ENCODE data around the gene NR4A1. TPM values are rescaled to one million over a fixed set of nuclear protein-coding genes. Genes with fewer than 3 reads are reported as not detected.

NR4A1 gene
- polyA plus RNA-seq, 1 experiment, result 4.4 TPM

DNA sequence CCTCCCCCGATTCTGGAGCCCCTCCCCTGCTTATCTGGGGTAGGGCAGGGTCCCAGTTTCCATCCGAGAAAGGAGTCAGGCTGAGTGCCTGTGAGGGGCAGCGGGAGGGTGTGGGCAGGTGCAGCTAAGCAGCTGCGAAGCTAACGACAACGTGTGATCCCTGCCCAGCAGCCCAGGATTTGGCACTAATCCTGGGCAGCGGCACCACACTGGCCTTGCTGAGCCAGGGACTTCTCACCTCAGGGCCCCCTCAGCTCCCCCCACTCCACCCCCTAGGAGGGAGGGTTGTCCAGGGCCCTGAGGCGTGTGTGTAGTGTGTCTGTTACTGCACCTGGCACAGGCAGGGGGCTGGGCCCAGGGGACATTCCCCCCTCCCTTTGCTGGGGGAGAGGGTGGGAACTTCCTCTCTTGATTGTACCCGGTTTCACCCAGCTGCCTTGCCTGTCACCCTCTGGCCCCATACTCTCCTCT, 30.1 kb downstream of the NR4A1 start:
- Histone ChIP-seq H3K9me3 (ENCODE audit: control insufficient read depth, insufficient read depth, low read length) (no peaks in the 10 kb centered on the region; the same call in 1 of the 2 replicates), H3K27me3 (ENCODE audit: control insufficient read depth, insufficient read depth, low read length) (no peaks in the 10 kb centered on the region), H3K4me3 (ENCODE audit: low read depth, low read length) (peak overlapping the region; percentile 35), H3K27ac (ENCODE audit: low read depth, low read length) (peak overlapping the region; percentile 85)
- ChIA-PET POLR2A (interaction anchor here (0.6 to 3.6 kb wide), 9 partner anchors 10 to 212 kb away, joined by 3 to 32 read pairs (median 6); partner anchors contain the start of genes ATG101 and NR4A1), CTCF (interaction anchor here (0.6 to 31.7 kb wide), 4 partner anchors 10 to 482 kb away, joined by 3 to 624 read pairs (median 14); partner anchors contain the start of gene ATG101)
- TF ChIP-seq CTCF (IDR thresholded peaks at IDR 0.05; ENCODE audit: low read depth, low read length), result no peak
- no peak for DNase-seq (ENCODE audit: low read depth, low spot score)

DNA sequence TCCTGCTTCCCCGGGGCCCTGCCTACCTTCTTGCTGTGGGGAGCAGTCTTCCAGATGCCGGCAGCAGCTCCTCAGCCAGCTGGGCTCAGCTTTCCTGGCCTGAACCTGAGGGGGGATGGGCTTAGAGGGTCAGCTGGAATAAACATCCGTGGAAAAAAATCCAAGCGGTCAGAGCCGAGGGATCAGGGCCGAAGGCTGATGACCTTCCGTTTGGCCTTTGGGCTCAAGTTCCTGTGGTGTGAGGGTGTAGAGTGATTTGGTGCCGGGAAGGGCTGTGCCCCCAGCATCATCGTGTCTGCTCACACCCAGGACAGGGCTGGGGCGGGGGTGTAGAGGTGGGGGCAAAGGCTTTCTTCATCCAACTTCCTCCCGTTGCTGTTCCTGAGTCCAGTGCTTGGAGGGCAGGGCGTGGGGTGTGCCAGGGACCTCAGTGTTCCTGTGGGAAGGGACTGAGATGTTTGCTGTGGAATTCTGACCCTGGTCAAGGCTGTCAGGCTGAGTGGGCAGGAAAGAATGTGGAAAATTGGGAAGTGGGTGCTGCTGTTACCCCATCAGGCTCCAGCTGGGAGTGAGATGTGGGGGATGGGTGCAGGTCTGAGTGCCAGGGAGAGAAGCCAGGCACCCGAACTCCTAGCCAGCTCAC, 30.9 kb downstream of the NR4A1 start:
- Histone ChIP-seq H3K4me3 (ENCODE audit: low read depth, low read length) (peak overlapping the region; percentile 35), H3K27ac (ENCODE audit: low read depth, low read length) (peak overlapping the region; percentile 85), H3K27me3 (ENCODE audit: control insufficient read depth, insufficient read depth, low read length) (no peaks in the 10 kb centered on the region), H3K9me3 (ENCODE audit: control insufficient read depth, insufficient read depth, low read length) (no peaks in the 10 kb centered on the region; the same call in 1 of the 2 replicates)
- ChIA-PET CTCF (interaction anchor here (0.7 to 31.7 kb wide), 10 partner anchors 8 to 120 kb away, joined by 3 to 624 read pairs (median 6); partner anchors contain the start of gene ATG101), POLR2A (interaction anchor here (0.6 to 3.6 kb wide), 11 partner anchors 9 to 213 kb away, joined by 3 to 32 read pairs (median 5); partner anchors contain the start of genes ATG101 and NR4A1)
- no peak for TF ChIP-seq CTCF (IDR thresholded peaks at IDR 0.05; ENCODE audit: low read depth, low read length)
- DNase-seq (ENCODE audit: low read depth, low spot score), result no peak

DNA sequence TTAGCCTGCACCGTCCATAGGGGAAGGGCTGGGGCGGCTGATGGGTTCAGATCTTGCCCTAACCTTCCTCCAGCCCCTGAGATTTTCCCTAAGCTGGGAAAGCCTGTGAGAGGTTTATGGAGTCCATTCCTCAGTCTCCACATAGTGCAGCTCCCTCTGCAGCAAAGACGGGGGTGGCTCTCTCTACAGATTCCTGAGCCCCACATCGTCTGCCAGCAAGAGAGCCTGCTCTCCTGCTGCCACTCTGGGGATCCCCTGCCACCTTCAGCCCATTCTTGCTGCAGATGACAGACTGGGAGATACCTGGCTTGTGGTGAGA, 31.4 kb downstream of the NR4A1 start:
- Histone ChIP-seq H3K9me3 (ENCODE audit: control insufficient read depth, insufficient read depth, low read length) (no peaks in the 10 kb centered on the region; the same call in 1 of the 2 replicates), H3K4me3 (ENCODE audit: low read depth, low read length) (no peak overlapping the region), H3K27ac (ENCODE audit: low read depth, low read length) (peak overlapping the region; percentile 85), H3K27me3 (ENCODE audit: control insufficient read depth, insufficient read depth, low read length) (peaks cover 4% of the 10 kb centered on the region)
- POLR2A ChIA-PET, result interaction anchor here (1.0 to 3.6 kb wide), 8 partner anchors 9 to 197 kb away, joined by 3 to 32 read pairs (median 6); partner anchors contain the start of genes ATG101 and NR4A1
- TF ChIP-seq CTCF (IDR thresholded peaks at IDR 0.05; ENCODE audit: low read depth, low read length), result no peak
- CTCF ChIA-PET, result interaction anchor here (0.6 to 31.7 kb wide), 15 partner anchors 9 to 120 kb away, joined by 3 to 624 read pairs (median 5); partner anchors contain the start of gene ATG101
- no peak for DNase-seq (ENCODE audit: low read depth, low spot score)

- CTCF ChIA-PET, result interaction anchor here (0.6 to 31.7 kb wide), 15 partner anchors 9 to 121 kb away, joined by 3 to 624 read pairs (median 5); partner anchors contain the start of gene ATG101
- peak; percentile 99 for TF ChIP-seq CTCF (IDR thresholded peaks at IDR 0.05; ENCODE audit: low read depth, low read length)
- POLR2A ChIA-PET, result interaction anchor here (1.0 to 3.6 kb wide), 8 partner anchors 8 to 197 kb away, joined by 3 to 32 read pairs (median 6); partner anchors contain the start of genes ATG101 and NR4A1
- peak overlapping the region; percentile 85 for H3K27ac ChIP-seq (ENCODE audit: low read depth, low read length)
- H3K4me3 ChIP-seq (ENCODE audit: low read depth, low read length), result no peak overlapping the region
- H3K27me3 ChIP-seq (ENCODE audit: control insufficient read depth, insufficient read depth, low read length), result peaks cover 5% of the 10 kb centered on the region
- DNase-seq (ENCODE audit: low read depth, low spot score), result no peak
- no peaks in the 10 kb centered on the region; the same call in 1 of the 2 replicates for H3K9me3 ChIP-seq (ENCODE audit: control insufficient read depth, insufficient read depth, low read length)
Observed at GRCh38 chr12:52082988-52083637, 31.9 kb downstream of the NR4A1 start.

All from AG04450 (cell line).